Measurements from ENCODE around the gene CRHR1. TPM values are rescaled to one million over a fixed set of nuclear protein-coding genes. Genes with fewer than 3 reads are reported as not detected.

Gene CRHR1
- polyA plus RNA-seq, 1 donor: 0.24 TPM

- H3K27me3 ChIP-seq (ENCODE audit: control insufficient read depth, insufficient read depth, low read length): peaks cover 22% of the 10 kb centered on the region
- no peaks in the 10 kb centered on the region for H3K4me1 ChIP-seq (ENCODE audit: control insufficient read depth, insufficient read depth, low read length)
- peaks cover 2% of the 10 kb centered on the region for H3K9me3 ChIP-seq (ENCODE audit: control insufficient read depth, low read depth, low read length)
- no peak for DNase-seq
- WGBS (ENCODE audit: insufficient coverage, low lambda C conversion rate): no CpG with 5 or more reads among the region's 3 CpGs
- no peaks in the 10 kb centered on the region for H3K36me3 ChIP-seq (ENCODE audit: control insufficient read depth, insufficient read depth, low read length)
- no peak overlapping the region for H3K27ac ChIP-seq (ENCODE audit: low read length)
- H3K4me3 ChIP-seq (ENCODE audit: low read length): no peak overlapping the region
Measured at GRCh38 chr17:45759761-45760160, 24.4 kb upstream of the CRHR1 start.

GRCh38 chr17:45761957-45762565 lies 22.1 kb upstream of the CRHR1 start:
- Histone ChIP-seq H3K27me3 (ENCODE audit: control insufficient read depth, insufficient read depth, low read length) (peaks cover 18% of the 10 kb centered on the region), H3K4me3 (ENCODE audit: low read length) (no peak overlapping the region), H3K27ac (ENCODE audit: low read length) (no peak overlapping the region), H3K9me3 (ENCODE audit: control insufficient read depth, low read depth, low read length) (peaks cover 2% of the 10 kb centered on the region), H3K4me1 (ENCODE audit: control insufficient read depth, insufficient read depth, low read length) (no peaks in the 10 kb centered on the region), H3K36me3 (ENCODE audit: control insufficient read depth, insufficient read depth, low read length) (no peaks in the 10 kb centered on the region)
- WGBS (ENCODE audit: insufficient coverage, low lambda C conversion rate): no CpG with 5 or more reads among the region's 4 CpGs
- no peak for DNase-seq

GRCh38 chr17:45763182-45763581 lies 20.9 kb upstream of the CRHR1 start:
- peaks cover 22% of the 10 kb centered on the region for H3K27me3 ChIP-seq (ENCODE audit: control insufficient read depth, insufficient read depth, low read length)
- peaks cover 2% of the 10 kb centered on the region for H3K9me3 ChIP-seq (ENCODE audit: control insufficient read depth, low read depth, low read length)
- H3K4me3 ChIP-seq (ENCODE audit: low read length): no peak overlapping the region
- no peak for DNase-seq
- WGBS (ENCODE audit: insufficient coverage, low lambda C conversion rate): no CpG with 5 or more reads among the region's 7 CpGs
- no peaks in the 10 kb centered on the region for H3K4me1 ChIP-seq (ENCODE audit: control insufficient read depth, insufficient read depth, low read length)
- H3K36me3 ChIP-seq (ENCODE audit: control insufficient read depth, insufficient read depth, low read length): no peaks in the 10 kb centered on the region
- no peak overlapping the region for H3K27ac ChIP-seq (ENCODE audit: low read length)

GRCh38 chr17:45764479-45764878 lies 19.6 kb upstream of the CRHR1 start:
- H3K4me1 ChIP-seq (ENCODE audit: control insufficient read depth, insufficient read depth, low read length): no peaks in the 10 kb centered on the region
- H3K36me3 ChIP-seq (ENCODE audit: control insufficient read depth, insufficient read depth, low read length): no peaks in the 10 kb centered on the region
- H3K27me3 ChIP-seq (ENCODE audit: control insufficient read depth, insufficient read depth, low read length): peaks cover 32% of the 10 kb centered on the region
- no peak for DNase-seq
- H3K27ac ChIP-seq (ENCODE audit: low read length): no peak overlapping the region
- peaks cover 2% of the 10 kb centered on the region for H3K9me3 ChIP-seq (ENCODE audit: control insufficient read depth, low read depth, low read length)
- H3K4me3 ChIP-seq (ENCODE audit: low read length): no peak overlapping the region

GRCh38 chr17:45768000-45768399 lies 16.1 kb upstream of the CRHR1 start:
- DNase-seq: no peak
- H3K4me1 ChIP-seq (ENCODE audit: control insufficient read depth, insufficient read depth, low read length): no peaks in the 10 kb centered on the region
- H3K36me3 ChIP-seq (ENCODE audit: control insufficient read depth, insufficient read depth, low read length): no peaks in the 10 kb centered on the region
- no peak overlapping the region for H3K4me3 ChIP-seq (ENCODE audit: low read length)
- WGBS (ENCODE audit: insufficient coverage, low lambda C conversion rate): 0% methylated on average over 1 of the region's 4 CpGs
- H3K9me3 ChIP-seq (ENCODE audit: control insufficient read depth, low read depth, low read length): no peaks in the 10 kb centered on the region
- no peak overlapping the region for H3K27ac ChIP-seq (ENCODE audit: low read length)
- peaks cover 43% of the 10 kb centered on the region for H3K27me3 ChIP-seq (ENCODE audit: control insufficient read depth, insufficient read depth, low read length)

- no peak overlapping the region for H3K27ac ChIP-seq (ENCODE audit: low read length)
- H3K27me3 ChIP-seq (ENCODE audit: control insufficient read depth, insufficient read depth, low read length): peaks cover 58% of the 10 kb centered on the region
- H3K4me3 ChIP-seq (ENCODE audit: low read length): no peak overlapping the region
- no peaks in the 10 kb centered on the region for H3K4me1 ChIP-seq (ENCODE audit: control insufficient read depth, insufficient read depth, low read length)
- WGBS (ENCODE audit: insufficient coverage, low lambda C conversion rate): 0% methylated on average over 1 of the region's 10 CpGs
- DNase-seq: no peak
- no peaks in the 10 kb centered on the region for H3K36me3 ChIP-seq (ENCODE audit: control insufficient read depth, insufficient read depth, low read length)
- no peaks in the 10 kb centered on the region for H3K9me3 ChIP-seq (ENCODE audit: control insufficient read depth, low read depth, low read length)
Measured at GRCh38 chr17:45770632-45771270, 13.4 kb upstream of the CRHR1 start.

- no CpG with 5 or more reads among the region's 12 CpGs for WGBS (ENCODE audit: insufficient coverage, low lambda C conversion rate)
Measured at GRCh38 chr17:45771271-45771959, 12.7 kb upstream of the CRHR1 start.

GRCh38 chr17:45775148-45775547 lies 9.0 kb upstream of the CRHR1 start:
- Histone ChIP-seq H3K27ac (ENCODE audit: low read length) (no peak overlapping the region), H3K27me3 (ENCODE audit: control insufficient read depth, insufficient read depth, low read length) (peaks cover 61% of the 10 kb centered on the region), H3K36me3 (ENCODE audit: control insufficient read depth, insufficient read depth, low read length) (no peaks in the 10 kb centered on the region), H3K9me3 (ENCODE audit: control insufficient read depth, low read depth, low read length) (no peaks in the 10 kb centered on the region), H3K4me3 (ENCODE audit: low read length) (no peak overlapping the region), H3K4me1 (ENCODE audit: control insufficient read depth, insufficient read depth, low read length) (no peaks in the 10 kb centered on the region)
- DNase-seq: no peak
- WGBS (ENCODE audit: insufficient coverage, low lambda C conversion rate): no CpG with 5 or more reads among the region's 5 CpGs

More at GRCh38 chr17:45771271-45771959, 12.7 kb upstream of the CRHR1 start:
- H3K4me3 ChIP-seq (ENCODE audit: low read length): no peak overlapping the region
- DNase-seq: no peak
- H3K36me3 ChIP-seq (ENCODE audit: control insufficient read depth, insufficient read depth, low read length): no peaks in the 10 kb centered on the region
- H3K9me3 ChIP-seq (ENCODE audit: control insufficient read depth, low read depth, low read length): no peaks in the 10 kb centered on the region
- H3K27me3 ChIP-seq (ENCODE audit: control insufficient read depth, insufficient read depth, low read length): peaks cover 54% of the 10 kb centered on the region
- no peak overlapping the region for H3K27ac ChIP-seq (ENCODE audit: low read length)
- no peaks in the 10 kb centered on the region for H3K4me1 ChIP-seq (ENCODE audit: control insufficient read depth, insufficient read depth, low read length)

- Histone ChIP-seq H3K27me3 (ENCODE audit: control insufficient read depth, insufficient read depth, low read length) (peaks cover 62% of the 10 kb centered on the region), H3K9me3 (ENCODE audit: control insufficient read depth, low read depth, low read length) (no peaks in the 10 kb centered on the region), H3K4me3 (ENCODE audit: low read length) (no peak overlapping the region), H3K36me3 (ENCODE audit: control insufficient read depth, insufficient read depth, low read length) (no peaks in the 10 kb centered on the region), H3K27ac (ENCODE audit: low read length) (no peak overlapping the region), H3K4me1 (ENCODE audit: control insufficient read depth, insufficient read depth, low read length) (no peaks in the 10 kb centered on the region)
- DNase-seq: no peak
- WGBS (ENCODE audit: insufficient coverage, low lambda C conversion rate): no CpG with 5 or more reads among the region's 4 CpGs
Measured at GRCh38 chr17:45775576-45776011, 8.5 kb upstream of the CRHR1 start.

- no CpG with 5 or more reads among the region's 7 CpGs for WGBS (ENCODE audit: insufficient coverage, low lambda C conversion rate)
- peaks cover 60% of the 10 kb centered on the region for H3K27me3 ChIP-seq (ENCODE audit: control insufficient read depth, insufficient read depth, low read length)
- no peaks in the 10 kb centered on the region for H3K4me1 ChIP-seq (ENCODE audit: control insufficient read depth, insufficient read depth, low read length)
- no peaks in the 10 kb centered on the region for H3K36me3 ChIP-seq (ENCODE audit: control insufficient read depth, insufficient read depth, low read length)
- H3K4me3 ChIP-seq (ENCODE audit: low read length): no peak overlapping the region
- no peak for DNase-seq
- no peak overlapping the region for H3K27ac ChIP-seq (ENCODE audit: low read length)
- no peaks in the 10 kb centered on the region for H3K9me3 ChIP-seq (ENCODE audit: control insufficient read depth, low read depth, low read length)
Measured at GRCh38 chr17:45776896-45777295, 7.2 kb upstream of the CRHR1 start.

Data from large intestine (tissue), 3 donors.